HepG2 (cell line): ENCODE results near the gene ACAT2. TPM values are rescaled to one million over a fixed set of nuclear protein-coding genes. Genes with fewer than 3 reads are reported as not detected.

Experiments
- ATAC-seq: fragments of 200-7000 bp; cut with Tn5 transposase; 3 replicates; pipeline ENCODE4 v1.9.1; 2020; ENCODE audit warnings: mild to moderate bottlenecking, moderate library complexity
- BruUV-seq: library from RNA; stranded (reverse); fragments of 400-500 nt; replicated peaks from 2 replicates; lab custom pipeline; 2021; lab: Mats Ljungman, UMichigan
- CTCF ChIA-PET: fragments of 300-600 bp; formaldehyde crosslinking; extraction: SDS; loops from one replicate; lab custom pipeline; 2021; ENCODE audit warnings: low total read pairs, inconsistent platforms, low intra/inter-chr PET ratio; lab: Yijun Ruan, JAX
- POLR2A ChIA-PET: fragments of 350-600 bp; sonication (Branson Sonifier 250); formaldehyde crosslinking; loops from one replicate; lab custom pipeline; 2020; ENCODE audit warnings: antibody characterized with exemption, inconsistent platforms; lab: Yijun Ruan, JAX
- DNase-seq: peaks from one replicate; pipeline ENCODE4 v3.0.0-alpha.2; 2015; ENCODE audit warnings: low spot score
- FAIRE-seq: peaks from 3 replicates; lab custom pipeline; 2011; peaks lifted over from hg19 to GRCh38; lab: Jason Lieb, UNC
- H2AFZ ChIP-seq: one replicate; pipeline ENCODE4 v1.6.1; 2011; ENCODE audit warnings: low read length, inconsistent platforms
- H3K27ac ChIP-seq: fragments of 300-600 bp; 3 replicates; pipeline ENCODE4 v1.8.0; 2011; ENCODE audit warnings: mixed run types, mild to moderate bottlenecking, mixed read lengths, low read length, inconsistent platforms; ENCODE audit not compliant: insufficient read depth; ENCODE audit errors: extremely low read length
- H3K27me3 ChIP-seq, 2 experiments: fragments of 200-600 bp in 1 of 2; 2 replicates in 1 of 2; 3 replicates in 1 of 2; pipeline versions ENCODE4 v1.6.0 to v1.8.0; 2011; ENCODE audit warnings: low read length in 2 of 2, mild to moderate bottlenecking in 2 of 2, moderate library complexity in 2 of 2, inconsistent platforms in 1 of 2; ENCODE audit not compliant: insufficient read depth in 2 of 2, control insufficient read depth in 1 of 2
- H3K36me3 ChIP-seq, 2 experiments: fragments of 200-600 bp in 1 of 2; replicated peaks in 1 of 2; 2 replicates in 1 of 2; 3 replicates in 1 of 2; pipeline versions ENCODE4 v1.5.1 to v1.8.0; 2011; ENCODE audit warnings: low read length in 2 of 2, inconsistent platforms in 1 of 2; ENCODE audit not compliant: insufficient read depth in 2 of 2, control insufficient read depth in 1 of 2
- H3K4me1 ChIP-seq: 2 replicates; pipeline ENCODE4 v1.5.1; 2012; ENCODE audit warnings: low read length, inconsistent platforms; ENCODE audit not compliant: insufficient read depth
- H3K4me2 ChIP-seq: 2 replicates; pipeline ENCODE4 v1.6.0; 2011; ENCODE audit warnings: low read depth, low read length, inconsistent platforms
- H3K4me3 ChIP-seq, 3 experiments: fragments of 200-600 bp in 1 of 3; sonication (generic), shearing (Covaris generic) in 1 of 3; replicated peaks in 1 of 3; 2 replicates each; pipeline ENCODE4 v1.5.1; 2011 to 2016; ENCODE audit warnings: low read length in 3 of 3, inconsistent platforms in 2 of 3, low read depth in 2 of 3, mild to moderate bottlenecking in 2 of 3, control low read depth in 1 of 3, mixed read lengths in 1 of 3; ENCODE audit not compliant: insufficient read depth in 1 of 3
- H3K79me2 ChIP-seq: one replicate; pipeline ENCODE4 v1.6.1; 2011; ENCODE audit warnings: low read length, inconsistent platforms; ENCODE audit not compliant: insufficient read depth
- H3K9ac ChIP-seq: 2 replicates; pipeline ENCODE4 v1.6.0; 2011; ENCODE audit warnings: mild to moderate bottlenecking, low read depth, low read length, inconsistent platforms; ENCODE audit not compliant: insufficient read depth
- H3K9me3 ChIP-seq: 2 replicates; pipeline ENCODE4 v1.5.1; 2012; ENCODE audit warnings: mild to moderate bottlenecking, low read length
- H4K20me1 ChIP-seq: 2 replicates; pipeline ENCODE4 v1.6.0; 2011; ENCODE audit warnings: inconsistent platforms, mild to moderate bottlenecking, low read length, moderate library complexity; ENCODE audit not compliant: insufficient read depth
- CC2D1A ChIP-seq: sonication (generic); formaldehyde crosslinking; IDR thresholded peaks from 2 replicates; pipeline ENCODE4 v1.8.1; 2023; ENCODE audit warnings: mild to moderate bottlenecking, missing genetic modification reagents
- DNMT3B ChIP-seq: conservative IDR thresholded peaks from 2 replicates; pipeline ENCODE4 v1.6.1; 2016; ENCODE audit warnings: missing biosample characterization, control low read depth
- HNF1B ChIP-seq: sonication (generic); formaldehyde crosslinking; IDR thresholded peaks from 2 replicates; pipeline ENCODE4 v1.5.1; 2020; ENCODE audit warnings: mild to moderate bottlenecking, moderate library complexity, missing genetic modification reagents
- HNRNPK ChIP-seq: fragments of 200-400 bp; formaldehyde crosslinking; IDR thresholded peaks from 2 replicates; pipeline ENCODE4 v1.6.1; 2018; ENCODE audit warnings: low read length, low read depth, moderate library complexity, mild to moderate bottlenecking; ENCODE audit not compliant: poor library complexity, severe bottlenecking
- KLF9 ChIP-seq: IDR thresholded peaks from 2 replicates; pipeline ENCODE4 v1.6.1; 2016; ENCODE audit warnings: low read depth
- MTA3 ChIP-seq: sonication (generic); formaldehyde crosslinking; IDR thresholded peaks from 2 replicates; pipeline ENCODE4 v1.4.0; 2020; ENCODE audit warnings: missing genetic modification reagents
- MXI1 ChIP-seq: IDR thresholded peaks from 3 replicates; pipeline ENCODE4 v1.6.1; 2012; ENCODE audit warnings: low read depth, low read length, inconsistent platforms, borderline replicate concordance
- NPAS2 ChIP-seq: sonication (generic); formaldehyde crosslinking; IDR thresholded peaks from 2 replicates; pipeline ENCODE4 v1.8.0; 2022; ENCODE audit warnings: mild to moderate bottlenecking, missing genetic modification reagents, borderline replicate concordance
- POLR2A ChIP-seq, 2 experiments: IDR thresholded peaks; 2 replicates each; pipeline ENCODE4 v1.6.1; 2011; ENCODE audit warnings: low read depth in 2 of 2, low read length in 2 of 2, mild to moderate bottlenecking in 1 of 2, moderate library complexity in 1 of 2; ENCODE audit not compliant: insufficient read depth in 1 of 2
- SMAD1 ChIP-seq: sonication (generic); formaldehyde crosslinking; IDR thresholded peaks from 2 replicates; pipeline ENCODE4 v1.4.0; 2020; ENCODE audit warnings: missing genetic modification reagents, low read depth, mild to moderate bottlenecking, borderline replicate concordance
- ZNF44 ChIP-seq: sonication (generic); formaldehyde crosslinking; IDR thresholded peaks from 2 replicates; pipeline ENCODE4 v1.5.1; 2020; ENCODE audit warnings: mild to moderate bottlenecking, missing genetic modification reagents
- ZNF574 ChIP-seq: sonication (generic); formaldehyde crosslinking; IDR thresholded peaks from 2 replicates; pipeline ENCODE4 v1.4.0; 2020; ENCODE audit warnings: missing genetic modification reagents
- ZNF619 ChIP-seq: sonication (generic); formaldehyde crosslinking; IDR thresholded peaks from 2 replicates; pipeline ENCODE4 v1.4.0; 2020; ENCODE audit warnings: mild to moderate bottlenecking, missing genetic modification reagents
- in situ Hi-C: cut with HindIII; loops from 2 replicates; pipeline ENCODE4 v1.10.0; 2017; ENCODE audit warnings: low pct_unique_long_range_greater_than_20kb; ENCODE audit not compliant: extremely low pct_ligation_motif_present
- intact Hi-C: fragments of 100-400 bp; cut with micrococcal nuclease; formaldehyde crosslinking; loops from one replicate; pipeline ENCODE4 v1.10.0; 2022; ENCODE audit not compliant: unreplicated experiment
- polyA plus RNA-seq, 8 experiments: library from polyadenylated mRNA; depleted of rRNA in 3 of 8; stranded (reverse) in 7 of 8; unstranded in 1 of 8; fragments of >200 nt; fragmentation: Illumina TruSeq in 4 of 8; extraction: Trizol in 4 of 8; gene quantifications; 2 replicates each; pipeline versions ENCODE4 v1.2.1 to v1.2.3, GENCODE V29; 2011 to 2016; ENCODE audit warnings: low read depth in 4 of 8, missing spikeins in 1 of 8, mixed read lengths in 1 of 8; ENCODE audit not compliant: insufficient read depth in 1 of 8
- total RNA-seq, 5 experiments: library from RNA; depleted of rRNA; stranded (reverse); fragments of >200 nt; fragmentation: Illumina TruSeq; extraction: Trizol; gene quantifications; 2 replicates each; pipeline ENCODE4 v1.2.3, GENCODE V29; 2016; ENCODE audit warnings: low read depth in 1 of 5

ACAT2 gene
- total and polyA plus RNA-seq, 2 of the 13 experiments (the other 11 are each of a cell fraction or from before 2014, with no cell fraction given), result 121 to 534 TPM

- peaks cover 56% of the 10 kb centered on the region for H3K4me1 ChIP-seq
- H4K20me1 ChIP-seq, result no peaks in the 10 kb centered on the region
- ATAC-seq, result no peak
- H3K79me2 ChIP-seq, result peaks cover 49% of the 10 kb centered on the region
- H3K9ac ChIP-seq, result peak overlapping the region; percentile 5; the same call in 1 of the 2 replicates
- no peak for FAIRE-seq
- intact Hi-C loops, result loop anchor here (10.0 kb wide), 1 partner anchor 1122 kb away; the partner anchor contains the start of gene DYNLT1
- ChIA-PET POLR2A (interaction anchor here (1.3 kb wide), 1 partner anchor 23 kb away, joined by 8 read pairs; the partner anchor contains the start of genes MRPL18 and TCP1), CTCF (no interaction called here)
- peak overlapping the region; percentile 51 for H3K27ac ChIP-seq
- DNase-seq, result no peak
- H3K36me3 ChIP-seq, result peaks cover 14 to 72% of the 10 kb centered on the region in 2 experiments
- in situ Hi-C loops, result no loop called here
- H3K4me3 ChIP-seq, result no peak overlapping the region
- no peak overlapping the region for H2AFZ ChIP-seq
- H3K27me3 ChIP-seq, result no peaks in the 10 kb centered on the region
- 0 out of 2 replicates have a peak, but pooled peaks have one; percentile 53 for TF ChIP-seq HNF1B
- TF ChIP-seq ZNF44 (CRISPR knock-in tag), result 0 out of 2 replicates have a peak, but pooled peaks have one; percentile 45
- no peak for TF ChIP-seq HNRNPK
- TF ChIP-seq POLR2A (IDR thresholded peaks at IDR 0.05; ENCODE audit: insufficient read depth in 1 of 2, low read depth in 2 of 2, low read length in 2 of 2), result peak in 1 of 2 experiments; percentile 12; a peak in 1 of 4 replicates
- 0 out of 3 replicates have a peak, but pooled peaks have one; percentile 21 for TF ChIP-seq MXI1
- no peaks in the 10 kb centered on the region for H3K9me3 ChIP-seq
- peak overlapping the region; percentile 12; the same call in 1 of the 2 replicates for H3K4me2 ChIP-seq
- BruUV-seq, result no TSS peak
Observed at GRCh38 chr6:159766906-159767305, 5.1 kb downstream of the ACAT2 start.

DNA sequence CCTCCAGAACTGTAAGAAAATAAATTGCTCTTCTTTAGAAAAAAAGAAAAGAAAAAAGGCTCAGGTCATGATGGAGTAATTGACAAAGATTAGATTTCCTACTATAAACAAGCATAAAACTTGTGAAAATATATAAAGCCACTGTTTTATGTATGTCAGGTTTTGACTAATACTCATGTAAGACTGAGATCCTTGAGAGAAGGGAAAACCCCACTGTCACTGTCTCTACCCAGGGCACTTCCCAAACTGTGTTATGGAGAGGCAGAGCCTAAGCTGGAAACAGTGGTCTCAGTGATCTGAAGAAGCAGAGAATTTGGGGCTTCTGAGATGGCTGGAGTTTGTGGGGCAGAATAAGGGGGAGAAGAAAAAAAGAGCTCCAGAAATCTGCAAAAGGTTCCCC is 7.6 kb downstream of the ACAT2 start:
- no peaks in the 10 kb centered on the region for H3K27me3 ChIP-seq
- no peak overlapping the region for H2AFZ ChIP-seq
- DNase-seq (no peak), ATAC-seq (no peak), FAIRE-seq (no peak)
- H3K27ac ChIP-seq, result no peak overlapping the region
- no peak overlapping the region for H3K4me3 ChIP-seq
- H3K4me1 ChIP-seq, result peaks cover 37% of the 10 kb centered on the region
- no peak overlapping the region for H3K9ac ChIP-seq
- H3K4me2 ChIP-seq, result no peak overlapping the region
- BruUV-seq, result no TSS peak
- H3K36me3 ChIP-seq, result peaks cover 11 to 84% of the 10 kb centered on the region in 2 experiments
- no peaks in the 10 kb centered on the region for H3K9me3 ChIP-seq
- CTCF ChIA-PET, result no interaction called here
- POLR2A ChIA-PET, result interaction anchor here (0.9 to 1.2 kb wide), 2 partner anchors 20 to 43 kb away, joined by 5 to 12 read pairs; partner anchors contain the start of genes MRPL18, TCP1 and WTAP
- in situ Hi-C loops, result no loop called here
- H3K79me2 ChIP-seq, result peaks cover 33% of the 10 kb centered on the region
- intact Hi-C loops, result loop anchor here (10.0 kb wide), 1 partner anchor 1125 kb away; the partner anchor contains the start of gene DYNLT1
- no peaks in the 10 kb centered on the region for H4K20me1 ChIP-seq
- TF ChIP-seq KLF9 (CRISPR knock-in tag) (no peak), MTA3 (CRISPR knock-in tag) (no peak), DNMT3B (no peak), ZNF619 (CRISPR knock-in tag) (no peak), SMAD1 (no peak), CC2D1A (CRISPR knock-in tag) (no peak), ZNF574 (CRISPR knock-in tag) (no peak), NPAS2 (CRISPR knock-in tag) (no peak)
